Measurements from ENCODE around the gene ADGRG3. TPM values are rescaled to one million over a fixed set of nuclear protein-coding genes. Genes with fewer than 3 reads are reported as not detected.

ADGRG3 gene
- total and polyA plus RNA-seq, 2 of the 8 experiments (the other 6 are each of a cell fraction or from before 2014, with no cell fraction given) = 0.28 to 0.98 TPM

GRCh38 chr16:57619133-57619605 lies 48.9 kb upstream of the ADGRG3 start:
- Histone ChIP-seq H2BK20ac (ENCODE audit: low read length) (no peak overlapping the region), H4K91ac (replicated peaks; ENCODE audit: insufficient read length, low read length) (no peak overlapping the region), H2AK5ac (ENCODE audit: low read depth, low read length) (no peak overlapping the region), H3K4me3 (ENCODE audit: extremely low read depth in 1 of 4, insufficient read depth in 2 of 4, low read depth in 3 of 4, low read length in 4 of 4) (no peak overlapping the region), H2BK120ac (replicated peaks; ENCODE audit: low read depth, low read length) (no peak overlapping the region), H3K36me3 (ENCODE audit: control insufficient read depth in 2 of 4, insufficient read depth in 4 of 4, low read length in 3 of 4) (no peaks in the 10 kb centered on the region), H3K56ac (replicated peaks; ENCODE audit: insufficient read length, low read depth, low read length) (no peak overlapping the region), H3K9ac (replicated peaks in 1 of 4; ENCODE audit: extremely low read depth in 1 of 4, low read depth in 3 of 4, low read length in 3 of 4) (no peak overlapping the region), H2BK15ac (ENCODE audit: low read length) (0 out of 2 replicates have a peak overlapping the region, but pooled peaks have one; percentile 46), H3K4me2 (ENCODE audit: insufficient read depth in 1 of 2, low read depth in 2 of 2, low read length in 2 of 2) (no peak overlapping the region), H3K79me1 (ENCODE audit: low read depth, low read length) (no peaks in the 10 kb centered on the region), H3K23me2 (ENCODE audit: low read depth, low read length) (peaks cover 3% of the 10 kb centered on the region; the same call in 1 of the 2 replicates), H3K79me2 (ENCODE audit: control insufficient read depth in 1 of 2, insufficient read depth in 2 of 2, low read length in 2 of 2) (no peaks in the 10 kb centered on the region), H3K9me3 (ENCODE audit: insufficient read depth in 2 of 2, low read depth in 1 of 2, low read length in 1 of 2) (no peaks in the 10 kb centered on the region), H3K14ac (ENCODE audit: insufficient read length) (no peak overlapping the region), H3K4ac (replicated peaks; ENCODE audit: insufficient read length, low read depth, low read length) (no peak overlapping the region), H4K20me1 (replicated peaks in 1 of 2; ENCODE audit: control insufficient read depth in 1 of 2, insufficient read depth in 2 of 2, low read length in 2 of 2) (no peaks in the 10 kb centered on the region), H2BK5ac (ENCODE audit: low read depth, low read length) (no peak overlapping the region; the same call in 1 of the 2 replicates), H4K8ac (ENCODE audit: extremely low read depth, insufficient read depth, low read length) (no peak overlapping the region), H4K5ac (ENCODE audit: insufficient read length, low read depth, low read length) (no peak overlapping the region), H3K18ac (ENCODE audit: extremely low read depth, low read length) (no peak overlapping the region), H3K27me3 (replicated peaks in 1 of 4; ENCODE audit: control insufficient read depth in 3 of 4, extremely low read depth in 1 of 4, insufficient read depth in 3 of 4, low read length in 3 of 4) (no peaks in the 10 kb centered on the region), H3K27ac (ENCODE audit: low read depth, low read length) (no peak overlapping the region), H3K23ac (ENCODE audit: insufficient read length) (no peak overlapping the region), H2BK12ac (ENCODE audit: low read depth, low read length) (no peak overlapping the region), H2AFZ (ENCODE audit: low read length) (no peak overlapping the region), H3K4me1 (replicated peaks in 1 of 4; ENCODE audit: control insufficient read depth in 3 of 4, insufficient read depth in 4 of 4, low read length in 3 of 4) (peaks cover 0 to 29% (median 15%) of the 10 kb centered on the region in 4 experiments; a peak in 6 of 7 replicates)
- 86% methylated on average over 8 of the region's 8 CpGs; no CpG with 5 or more reads in 1 of the 2 experiments for WGBS, 2 experiments (ENCODE audit: extremely low coverage in 1 of 2, insufficient coverage in 1 of 2, insufficient read length in 1 of 2, insufficient replicate concordance in 2 of 2, low coverage in 1 of 2, low lambda C conversion rate in 2 of 2, missing lambda C conversion rate in 1 of 2)
- TF ChIP-seq YY1 (IDR thresholded peaks at IDR 0.05; ENCODE audit: low read depth, low read length) = no peak
- no peak for TF ChIP-seq EZH2 (IDR thresholded peaks at IDR 0.05; ENCODE audit: low read depth, low read length, severe bottlenecking)
- no peak for TF ChIP-seq TAF7 (optimal IDR thresholded peaks at IDR 0.05; ENCODE audit: borderline replicate concordance, low read depth, low read length)
- TF ChIP-seq E2F6 (IDR thresholded peaks at IDR 0.05) = no peak
- TF ChIP-seq SIRT6 (IDR thresholded peaks at IDR 0.05; ENCODE audit: low read length) = no peak
- no peak for TF ChIP-seq USF2 (IDR thresholded peaks at IDR 0.05; ENCODE audit: low read length)
- TF ChIP-seq BRCA1 (IDR thresholded peaks at IDR 0.05; ENCODE audit: low read depth, low read length) = no peak
- POLR2A ChIA-PET (ENCODE audit: partially characterized antibody) = interaction anchor here (0.7 to 1.7 kb wide), 4 partner anchors 18 to 82 kb away, joined by 3 to 5 read pairs (median 4); partner anchors contain the start of gene CCDC102A
- DNase-seq (ENCODE audit: low read depth in 1 of 2, low spot score in 2 of 2) (peak in 1 of 2 experiments; percentile 38), FAIRE-seq (no peak)
- CTCF ChIA-PET (ENCODE audit: partially characterized antibody) = interaction anchor here (0.5 to 10.1 kb wide), 9 partner anchors 9 to 388 kb away, joined by 3 to 79 read pairs (median 4); no protein-coding TSS in a partner anchor
